Fibroblast of the aortic adventitia (primary cell): Measurements from ENCODE around the gene CAMK1D. TPM values are rescaled to one million over a fixed set of nuclear protein-coding genes. Genes with fewer than 3 reads are reported as not detected.

Source experiments
- DNase-seq: peaks from one replicate; pipeline ENCODE4 v3.0.0-alpha.2; 2010; ENCODE audit warnings: low read depth
- H3K4me3 ChIP-seq: 2 replicates; pipeline ENCODE4 v1.5.1; 2011; ENCODE audit warnings: low read depth, mild to moderate bottlenecking, control low read depth, low read length, moderate library complexity
- CTCF ChIP-seq: IDR thresholded peaks from 2 replicates; pipeline ENCODE4 v1.5.1; 2011; ENCODE audit warnings: mild to moderate bottlenecking, low read length, control low read depth, inconsistent platforms; ENCODE audit not compliant: insufficient read depth
- total RNA-seq: library from RNA; depleted of rRNA; stranded (reverse); fragments of >200 nt; gene quantifications from 2 replicates; pipeline ENCODE4 v1.2.3, GENCODE V29; 2012; ENCODE audit warnings: low replicate concordance

The CAMK1D gene
- total RNA-seq, 1 donor: 9.8 TPM

DNA sequence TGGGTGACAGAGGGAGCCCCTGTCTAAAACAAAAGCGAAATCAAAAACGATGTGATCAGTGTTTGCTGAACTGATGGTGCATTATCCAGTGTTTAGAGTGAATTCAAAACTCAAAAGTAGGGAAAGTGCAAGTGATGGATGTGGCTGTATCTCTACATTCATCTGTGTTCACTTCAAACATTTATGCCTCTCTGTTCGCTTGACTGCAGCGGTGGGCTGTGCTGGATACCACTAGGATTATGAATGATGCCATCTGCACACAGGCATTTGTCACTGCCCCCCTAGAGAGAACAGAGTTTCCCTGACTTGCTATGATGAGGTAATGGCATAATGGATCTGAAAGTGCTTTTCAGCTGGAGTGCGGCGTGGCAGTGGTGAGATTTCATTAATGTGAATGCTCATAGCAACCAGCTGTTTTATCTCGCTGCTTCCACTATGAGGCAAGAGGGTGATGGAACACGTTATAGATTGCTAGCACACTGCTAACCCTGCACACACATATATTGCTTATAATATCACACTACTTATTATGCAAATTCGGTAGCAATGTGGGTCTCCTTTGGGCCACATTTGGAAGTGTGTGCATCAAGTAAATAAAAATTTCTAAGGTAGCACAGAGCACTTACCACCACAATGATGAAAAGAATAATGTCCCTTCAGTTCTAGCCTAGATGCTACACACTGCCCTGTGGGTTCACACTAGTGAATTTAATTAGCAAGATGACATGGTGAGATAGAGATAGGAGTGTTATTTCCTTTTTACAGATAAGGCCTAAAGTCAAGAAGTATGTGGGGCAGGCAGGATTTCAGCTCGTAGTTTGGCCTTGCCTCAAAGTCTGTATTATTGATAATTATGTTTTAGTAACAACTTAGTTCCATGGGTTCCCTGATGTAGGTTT lies 164.7 kb downstream of the CAMK1D start:
- no peak for DNase-seq
- H3K4me3 ChIP-seq: no peak overlapping the region
- no peak for TF ChIP-seq CTCF

DNA sequence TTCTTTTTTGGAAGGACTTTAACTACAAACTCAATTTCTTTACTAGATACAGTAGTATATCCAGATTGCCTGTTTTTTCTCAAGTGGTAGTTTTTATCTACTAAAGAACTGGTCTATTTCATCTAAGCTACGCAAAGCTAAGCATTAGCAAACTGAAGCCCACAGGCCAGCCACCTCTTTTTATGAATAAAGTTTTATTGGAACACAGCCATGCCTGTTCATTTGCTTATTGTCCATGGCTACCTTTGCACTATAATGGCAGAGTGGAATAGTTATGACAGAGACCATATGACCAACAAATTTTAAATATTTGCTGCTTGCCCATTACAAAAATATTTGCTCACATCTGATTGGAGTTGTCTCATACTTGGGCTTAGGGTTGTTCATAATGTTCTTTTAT lies 168.7 kb downstream of the CAMK1D start:
- TF ChIP-seq CTCF: no peak
- DNase-seq: no peak
- no peak overlapping the region for H3K4me3 ChIP-seq

DNA sequence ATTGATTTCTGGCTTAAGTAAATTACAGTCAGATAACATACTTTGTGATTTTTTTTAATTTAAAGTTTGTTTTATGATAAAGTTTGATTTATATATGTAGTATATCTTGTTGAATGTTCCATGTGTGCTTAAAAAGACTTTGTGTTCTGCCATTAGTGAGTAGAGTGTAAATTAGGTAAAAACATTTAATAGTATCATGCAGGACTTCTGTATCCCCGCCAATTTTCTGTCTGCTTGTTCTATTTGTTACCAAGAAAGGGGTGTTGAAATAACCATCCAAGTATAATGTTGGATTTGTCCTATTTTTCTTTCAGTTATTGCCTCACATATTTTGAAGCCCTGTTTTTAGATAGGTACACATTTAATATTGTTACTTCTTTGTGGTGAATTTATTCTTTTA lies 172.1 kb downstream of the CAMK1D start:
- no peak overlapping the region for H3K4me3 ChIP-seq
- TF ChIP-seq CTCF: no peak
- DNase-seq: no peak

DNA sequence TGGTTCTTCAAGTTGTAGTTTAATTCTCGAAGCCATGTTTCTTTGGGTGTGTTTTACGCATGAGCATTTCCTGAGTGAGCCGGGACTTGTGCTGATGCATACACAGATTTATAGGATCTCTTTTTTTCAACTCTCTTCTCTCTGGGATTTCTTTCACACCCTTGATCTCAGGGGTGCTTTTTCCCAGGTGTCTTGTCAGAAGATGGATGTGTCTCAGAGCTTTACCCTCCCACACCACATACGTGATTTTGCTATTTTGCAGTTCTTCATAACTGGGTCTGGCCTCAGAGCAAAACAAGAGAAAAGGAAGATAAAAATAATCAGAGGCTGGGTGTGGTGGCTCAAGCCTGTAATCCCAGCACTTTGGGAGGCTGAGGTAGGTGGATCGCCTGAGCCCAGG lies 177.0 kb downstream of the CAMK1D start:
- H3K4me3 ChIP-seq: no peak overlapping the region
- TF ChIP-seq CTCF: no peak
- no peak for DNase-seq

- no peak overlapping the region for H3K4me3 ChIP-seq
- DNase-seq: no peak
These were observed 180.6 kb downstream of the CAMK1D start for GRCh38 chr10:12529976-12530375.

More at GRCh38 chr10:12529976-12530375, 180.6 kb downstream of the CAMK1D start:
- no peak for TF ChIP-seq CTCF
